LNCaP clone FGC (cell line): ENCODE results near the gene FYN.

Experiments used
- DNase-seq: peaks from one replicate; pipeline ENCODE4 v3.0.0-alpha.2; 2011; ENCODE audit warnings: low read depth
- H3K4me3 ChIP-seq: 2 replicates; pipeline ENCODE4 v1.5.1; 2011; ENCODE audit warnings: mild to moderate bottlenecking, low read depth, low read length, control low read depth
- CTCF ChIP-seq: IDR thresholded peaks from 2 replicates; pipeline ENCODE4 v1.5.1; 2012; ENCODE audit warnings: mild to moderate bottlenecking; ENCODE audit not compliant: control insufficient read depth, insufficient read depth; ENCODE audit errors: extremely low read depth

FYN gene

GRCh38 chr6:111625461-111626391, 247.5 kb downstream of the FYN start:
- TF ChIP-seq CTCF, result no peak
- DNase-seq, result no peak
- H3K4me3 ChIP-seq, result no peak overlapping the region

- no peak overlapping the region for H3K4me3 ChIP-seq
- no peak for TF ChIP-seq CTCF
- DNase-seq, result no peak
These were observed 248.2 kb downstream of the FYN start for GRCh38 chr6:111625099-111625416.

- TF ChIP-seq CTCF, result no peak
- no peak for DNase-seq
- no peak overlapping the region for H3K4me3 ChIP-seq
These were observed 248.7 kb downstream of the FYN start for GRCh38 chr6:111624401-111625098.

- H3K4me3 ChIP-seq, result no peak overlapping the region
- DNase-seq, result no peak
- TF ChIP-seq CTCF, result no peak
These were observed 250.1 kb downstream of the FYN start for GRCh38 chr6:111623046-111623718.

GRCh38 chr6:111620169-111620568, 253.1 kb downstream of the FYN start:
- TF ChIP-seq CTCF, result no peak
- no peak for DNase-seq
- H3K4me3 ChIP-seq, result no peak overlapping the region

GRCh38 chr6:111618407-111618806, 254.8 kb downstream of the FYN start:
- DNase-seq, result no peak
- TF ChIP-seq CTCF, result no peak
- H3K4me3 ChIP-seq, result no peak overlapping the region
